ENCODE data around the gene RTL10. TPM values are rescaled to one million over a fixed set of nuclear protein-coding genes. Genes with fewer than 3 reads are reported as not detected.

Gene RTL10
- polyA plus RNA-seq, 2 of the 4 experiments (the other 2 are of a cell fraction) = 4.4 to 5.1 TPM

- TF ChIP-seq ZFP36 (IDR thresholded peaks at IDR 0.05; ENCODE audit: borderline replicate concordance, partially characterized antibody) (no peak), HDAC2 (IDR thresholded peaks at IDR 0.05) (no peak), POLR2AphosphoS2 (conservative IDR thresholded peaks at IDR 0.05; ENCODE audit: low read length) (no peak), FOSB (CRISPR knock-in tag; IDR thresholded peaks at IDR 0.05) (no peak)
Measured at GRCh38 chr22:19816372-19817119, 38.1 kb downstream of the RTL10 start (continued).

GRCh38 chr22:19815823-19816290, 38.8 kb downstream of the RTL10 start:
- TF ChIP-seq ZNF302 (CRISPR knock-in tag; IDR thresholded peaks at IDR 0.05) (no peak), POLR2AphosphoS2 (conservative IDR thresholded peaks at IDR 0.05; ENCODE audit: low read length) (no peak), HOXB5 (CRISPR knock-in tag; IDR thresholded peaks at IDR 0.05) (no peak), RNF2 (IDR thresholded peaks at IDR 0.05; ENCODE audit: borderline replicate concordance, low read depth) (no peak), EHF (CRISPR knock-in tag; IDR thresholded peaks at IDR 0.05) (no peak), CHD4 (IDR thresholded peaks at IDR 0.05; ENCODE audit: borderline replicate concordance) (no peak)
- TF ChIP-seq, protein P1, sequence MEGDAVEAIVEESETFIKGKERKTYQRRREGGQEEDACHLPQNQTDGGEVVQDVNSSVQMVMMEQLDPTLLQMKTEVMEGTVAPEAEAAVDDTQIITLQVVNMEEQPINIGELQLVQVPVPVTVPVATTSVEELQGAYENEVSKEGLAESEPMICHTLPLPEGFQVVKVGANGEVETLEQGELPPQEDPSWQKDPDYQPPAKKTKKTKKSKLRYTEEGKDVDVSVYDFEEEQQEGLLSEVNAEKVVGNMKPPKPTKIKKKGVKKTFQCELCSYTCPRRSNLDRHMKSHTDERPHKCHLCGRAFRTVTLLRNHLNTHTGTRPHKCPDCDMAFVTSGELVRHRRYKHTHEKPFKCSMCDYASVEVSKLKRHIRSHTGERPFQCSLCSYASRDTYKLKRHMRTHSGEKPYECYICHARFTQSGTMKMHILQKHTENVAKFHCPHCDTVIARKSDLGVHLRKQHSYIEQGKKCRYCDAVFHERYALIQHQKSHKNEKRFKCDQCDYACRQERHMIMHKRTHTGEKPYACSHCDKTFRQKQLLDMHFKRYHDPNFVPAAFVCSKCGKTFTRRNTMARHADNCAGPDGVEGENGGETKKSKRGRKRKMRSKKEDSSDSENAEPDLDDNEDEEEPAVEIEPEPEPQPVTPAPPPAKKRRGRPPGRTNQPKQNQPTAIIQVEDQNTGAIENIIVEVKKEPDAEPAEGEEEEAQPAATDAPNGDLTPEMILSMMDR (IDR thresholded peaks at IDR 0.05) = no peak
- TF ChIP-seq, protein P2, sequence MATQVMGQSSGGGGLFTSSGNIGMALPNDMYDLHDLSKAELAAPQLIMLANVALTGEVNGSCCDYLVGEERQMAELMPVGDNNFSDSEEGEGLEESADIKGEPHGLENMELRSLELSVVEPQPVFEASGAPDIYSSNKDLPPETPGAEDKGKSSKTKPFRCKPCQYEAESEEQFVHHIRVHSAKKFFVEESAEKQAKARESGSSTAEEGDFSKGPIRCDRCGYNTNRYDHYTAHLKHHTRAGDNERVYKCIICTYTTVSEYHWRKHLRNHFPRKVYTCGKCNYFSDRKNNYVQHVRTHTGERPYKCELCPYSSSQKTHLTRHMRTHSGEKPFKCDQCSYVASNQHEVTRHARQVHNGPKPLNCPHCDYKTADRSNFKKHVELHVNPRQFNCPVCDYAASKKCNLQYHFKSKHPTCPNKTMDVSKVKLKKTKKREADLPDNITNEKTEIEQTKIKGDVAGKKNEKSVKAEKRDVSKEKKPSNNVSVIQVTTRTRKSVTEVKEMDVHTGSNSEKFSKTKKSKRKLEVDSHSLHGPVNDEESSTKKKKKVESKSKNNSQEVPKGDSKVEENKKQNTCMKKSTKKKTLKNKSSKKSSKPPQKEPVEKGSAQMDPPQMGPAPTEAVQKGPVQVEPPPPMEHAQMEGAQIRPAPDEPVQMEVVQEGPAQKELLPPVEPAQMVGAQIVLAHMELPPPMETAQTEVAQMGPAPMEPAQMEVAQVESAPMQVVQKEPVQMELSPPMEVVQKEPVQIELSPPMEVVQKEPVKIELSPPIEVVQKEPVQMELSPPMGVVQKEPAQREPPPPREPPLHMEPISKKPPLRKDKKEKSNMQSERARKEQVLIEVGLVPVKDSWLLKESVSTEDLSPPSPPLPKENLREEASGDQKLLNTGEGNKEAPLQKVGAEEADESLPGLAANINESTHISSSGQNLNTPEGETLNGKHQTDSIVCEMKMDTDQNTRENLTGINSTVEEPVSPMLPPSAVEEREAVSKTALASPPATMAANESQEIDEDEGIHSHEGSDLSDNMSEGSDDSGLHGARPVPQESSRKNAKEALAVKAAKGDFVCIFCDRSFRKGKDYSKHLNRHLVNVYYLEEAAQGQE (IDR thresholded peaks at IDR 0.05) = no peak
- TF ChIP-seq, protein P3, sequence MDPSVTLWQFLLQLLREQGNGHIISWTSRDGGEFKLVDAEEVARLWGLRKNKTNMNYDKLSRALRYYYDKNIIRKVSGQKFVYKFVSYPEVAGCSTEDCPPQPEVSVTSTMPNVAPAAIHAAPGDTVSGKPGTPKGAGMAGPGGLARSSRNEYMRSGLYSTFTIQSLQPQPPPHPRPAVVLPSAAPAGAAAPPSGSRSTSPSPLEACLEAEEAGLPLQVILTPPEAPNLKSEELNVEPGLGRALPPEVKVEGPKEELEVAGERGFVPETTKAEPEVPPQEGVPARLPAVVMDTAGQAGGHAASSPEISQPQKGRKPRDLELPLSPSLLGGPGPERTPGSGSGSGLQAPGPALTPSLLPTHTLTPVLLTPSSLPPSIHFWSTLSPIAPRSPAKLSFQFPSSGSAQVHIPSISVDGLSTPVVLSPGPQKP (IDR thresholded peaks at IDR 0.05; ENCODE audit: low read depth, low read length) = no peak
- H3K9me3 ChIP-seq = no peaks in the 10 kb centered on the region
- FAIRE-seq (no peak), ATAC-seq (no peak), DNase-seq (ENCODE audit: low read depth in 1 of 2, low spot score in 1 of 2) (no peak)
- POLR2A ChIA-PET = no interaction called here
- no peak overlapping the region for H3K27ac ChIP-seq
- CTCF ChIA-PET = interaction anchor here (1.5 kb wide), 1 partner anchor 15 kb away, joined by 3 read pairs; no protein-coding TSS in a partner anchor
- no peaks in the 10 kb centered on the region for H3K4me1 ChIP-seq
- WGBS (ENCODE audit: missing lambda C conversion rate) = 96% methylated on average over 10 of the region's 16 CpGs
- H3K4me3 ChIP-seq = no peak overlapping the region
- H3K4me2 ChIP-seq = no peak overlapping the region

DNA sequence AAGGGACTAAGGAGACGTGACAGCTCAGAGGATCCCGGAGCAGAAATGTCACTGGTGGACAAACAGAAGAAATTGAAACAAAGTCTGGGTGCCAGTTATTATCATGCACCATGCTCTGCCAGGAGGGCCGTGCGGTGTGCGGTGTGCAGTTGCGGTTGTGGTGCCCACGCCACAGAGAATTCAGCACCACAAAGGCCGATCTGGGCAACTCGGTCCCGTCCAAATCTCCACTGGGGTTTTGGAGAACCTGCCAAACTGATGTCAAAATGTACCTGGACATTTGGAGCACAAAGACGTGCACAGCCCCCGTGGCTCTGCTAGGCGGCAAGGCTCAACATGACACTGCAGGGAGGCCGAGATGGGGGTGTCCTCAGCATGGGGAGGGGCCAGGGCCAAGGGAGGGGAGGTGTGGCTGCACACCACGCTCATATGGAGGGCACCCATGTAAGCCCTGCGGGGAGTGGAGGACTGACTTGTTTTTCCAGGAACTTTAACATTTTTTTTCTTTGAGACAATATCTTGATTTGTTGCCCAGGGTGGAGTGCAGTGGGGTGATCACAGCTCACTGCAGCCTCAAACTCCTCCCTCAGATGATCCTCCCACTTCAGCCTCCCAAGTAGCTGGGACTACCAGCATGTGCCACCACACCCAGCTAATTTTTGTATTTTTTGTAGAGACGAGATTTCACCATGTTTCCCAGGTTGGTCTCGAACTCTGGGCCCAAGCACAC, 39.4 kb downstream of the RTL10 start:
- Histone ChIP-seq H3K4me3 (no peak overlapping the region), H3K27ac (no peak overlapping the region), H3K9me3 (no peaks in the 10 kb centered on the region), H3K4me1 (no peaks in the 10 kb centered on the region), H3K4me2 (no peak overlapping the region)
- FAIRE-seq = no peak
- no peak for ATAC-seq
- WGBS (ENCODE audit: missing lambda C conversion rate) = 95% methylated on average over 14 of the region's 18 CpGs
- CTCF ChIA-PET = interaction anchor here (0.7 to 1.5 kb wide), 2 partner anchors 15 to 36 kb away, joined by 3 read pairs; no protein-coding TSS in a partner anchor
- POLR2A ChIA-PET = no interaction called here
- DNase-seq (ENCODE audit: low read depth in 1 of 2, low spot score in 1 of 2) = no peak
- no peak for TF ChIP-seq HOXB5 (CRISPR knock-in tag; IDR thresholded peaks at IDR 0.05)
- no peak for TF ChIP-seq NFE2L2 (conservative IDR thresholded peaks at IDR 0.05; ENCODE audit: low read length)
- no peak for TF ChIP-seq MAZ (IDR thresholded peaks at IDR 0.05; ENCODE audit: borderline replicate concordance, low read depth, low read length)
- TF ChIP-seq EHMT2 (IDR thresholded peaks at IDR 0.05; ENCODE audit: low read depth) = no peak
- TF ChIP-seq RAD21 (conservative IDR thresholded peaks at IDR 0.05 in 1 of 2, IDR thresholded peaks at IDR 0.05 in 1 of 2) = no peak
- TF ChIP-seq EHF (CRISPR knock-in tag; IDR thresholded peaks at IDR 0.05) = no peak
- no peak for TF ChIP-seq CBX2 (IDR thresholded peaks at IDR 0.05; ENCODE audit: borderline replicate concordance, low read depth)
- TF ChIP-seq RCOR1 (IDR thresholded peaks at IDR 0.05; ENCODE audit: low read depth, low read length) = no peak
- TF ChIP-seq, protein P1 (IDR thresholded peaks at IDR 0.05) = no peak
- no peak for TF ChIP-seq JUN (IDR thresholded peaks at IDR 0.05)
- no peak for TF ChIP-seq HDAC2 (IDR thresholded peaks at IDR 0.05)
- TF ChIP-seq ZNF302 (CRISPR knock-in tag; IDR thresholded peaks at IDR 0.05) = no peak
- TF ChIP-seq KDM1A (IDR thresholded peaks at IDR 0.05; ENCODE audit: low read depth) = no peak
- no peak for TF ChIP-seq RARB (CRISPR knock-in tag; IDR thresholded peaks at IDR 0.05)
- no peak for TF ChIP-seq MYC (IDR thresholded peaks at IDR 0.05; ENCODE audit: borderline replicate concordance, low read length)
- no peak for TF ChIP-seq POLR2AphosphoS2 (conservative IDR thresholded peaks at IDR 0.05; ENCODE audit: low read length)
